Measurements from ENCODE around the gene THAP2. TPM values are rescaled to one million over a fixed set of nuclear protein-coding genes. Genes with fewer than 3 reads are reported as not detected.

The THAP2 gene
- polyA plus RNA-seq, 2 of the 4 experiments (the other 2 are of a cell fraction) = 3.6 to 8.5 TPM

DNA sequence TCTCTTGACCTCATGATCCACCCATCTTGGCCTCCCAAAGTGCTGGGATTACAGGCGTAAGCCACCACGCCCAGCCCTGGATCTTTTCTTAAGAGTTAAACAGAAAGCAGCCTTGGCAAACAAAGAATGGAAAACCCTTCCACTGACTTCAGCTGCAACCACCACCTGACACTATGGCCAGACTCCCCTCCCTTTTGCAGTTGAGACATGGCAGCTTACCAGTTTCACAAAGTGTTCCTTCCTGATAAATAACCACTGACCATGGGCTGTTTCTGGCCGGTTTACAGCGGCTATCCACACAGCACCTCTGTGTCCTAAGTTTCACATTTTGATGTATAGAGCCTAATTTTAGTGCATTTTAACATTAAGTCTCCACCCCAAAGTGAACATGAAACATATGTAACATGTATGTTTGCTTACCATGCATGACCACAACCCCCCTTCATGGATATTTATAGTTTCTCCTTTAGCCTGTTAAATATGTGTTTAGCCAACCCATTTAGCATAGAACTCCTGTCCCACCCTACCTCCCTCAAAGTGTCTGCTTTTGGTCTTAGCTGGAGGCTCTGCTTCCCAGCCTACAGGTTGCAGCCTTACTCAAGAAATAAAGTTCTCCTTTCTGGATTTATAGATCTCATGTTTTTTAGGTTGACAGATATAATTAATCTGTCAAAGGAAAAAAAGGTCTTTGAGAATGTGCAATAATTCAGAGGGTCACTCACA lies 57.8 kb downstream of the THAP2 start:
- CTCF ChIA-PET = interaction anchor here (1.5 kb wide), 1 partner anchor 26 kb away, joined by 5 read pairs; no protein-coding TSS in a partner anchor
- FAIRE-seq = no peak

DNA sequence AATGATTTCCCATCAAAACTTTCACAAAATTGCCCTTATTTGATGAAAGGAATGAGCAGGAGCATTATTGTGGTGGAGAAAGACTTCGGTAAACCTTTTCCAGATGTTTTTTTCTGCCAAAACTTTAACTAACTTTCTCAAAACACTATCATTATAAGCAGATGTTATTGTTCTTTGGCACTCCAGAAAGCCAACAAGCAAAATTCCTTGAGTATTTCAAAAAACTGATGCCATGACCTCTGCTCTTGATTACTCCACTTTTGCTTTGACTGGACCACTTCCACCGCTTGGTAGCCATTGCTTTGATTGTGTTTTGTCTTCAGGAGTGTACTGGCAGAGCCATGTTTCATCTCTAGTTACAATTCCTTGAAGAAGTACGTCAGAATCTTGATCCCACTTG lies 60.9 kb downstream of the THAP2 start:
- H3K4me3 ChIP-seq = no peak overlapping the region
- TF ChIP-seq HOXB5 (CRISPR knock-in tag; IDR thresholded peaks at IDR 0.05) = no peak
- TF ChIP-seq ZSCAN20 (CRISPR knock-in tag; IDR thresholded peaks at IDR 0.05) = no peak
- TF ChIP-seq CBX8 (IDR thresholded peaks at IDR 0.05) = no peak
- TF ChIP-seq, protein P1, sequence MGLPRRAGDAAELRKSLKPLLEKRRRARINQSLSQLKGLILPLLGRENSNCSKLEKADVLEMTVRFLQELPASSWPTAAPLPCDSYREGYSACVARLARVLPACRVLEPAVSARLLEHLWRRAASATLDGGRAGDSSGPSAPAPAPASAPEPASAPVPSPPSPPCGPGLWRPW (IDR thresholded peaks at IDR 0.05) = no peak
- TF ChIP-seq CEBPB (IDR thresholded peaks at IDR 0.05) = no peak
- no peak for TF ChIP-seq MYC (IDR thresholded peaks at IDR 0.05; ENCODE audit: borderline replicate concordance, low read length)
- no peak for TF ChIP-seq NPAS2 (CRISPR knock-in tag; IDR thresholded peaks at IDR 0.05; ENCODE audit: borderline replicate concordance)

More for the DNA sequence above, 57.8 kb downstream of the THAP2 start:
- Histone ChIP-seq H3K4me2 (no peak overlapping the region), H3K27ac (no peak overlapping the region), H3K4me3 (no peak overlapping the region), H3K9me3 (no peaks in the 10 kb centered on the region), H3K4me1 (no peaks in the 10 kb centered on the region)
- POLR2A ChIA-PET = no interaction called here
- 90% methylated on average over 4 of the region's 4 CpGs for WGBS (ENCODE audit: missing lambda C conversion rate)
- no peak for DNase-seq (ENCODE audit: low read depth in 1 of 2, low spot score in 1 of 2)
- no peak for ATAC-seq
- no peak for TF ChIP-seq RFX5 (IDR thresholded peaks at IDR 0.05)
- no peak for TF ChIP-seq JUNB (IDR thresholded peaks at IDR 0.05)
- TF ChIP-seq FOSL2 (IDR thresholded peaks at IDR 0.05) = no peak
- no peak for TF ChIP-seq FOSL2 (CRISPR knock-in tag; IDR thresholded peaks at IDR 0.05)
- TF ChIP-seq ZFP36 (IDR thresholded peaks at IDR 0.05; ENCODE audit: borderline replicate concordance, partially characterized antibody) = no peak
- no peak for TF ChIP-seq MAFK (IDR thresholded peaks at IDR 0.05; ENCODE audit: partially characterized antibody)
- no peak for TF ChIP-seq FOSB (CRISPR knock-in tag; IDR thresholded peaks at IDR 0.05)
- TF ChIP-seq RAD21 (conservative IDR thresholded peaks at IDR 0.05 in 1 of 2, IDR thresholded peaks at IDR 0.05 in 1 of 2) = no peak
- no peak for TF ChIP-seq EP300 (IDR thresholded peaks at IDR 0.05)
- TF ChIP-seq SMC3 (IDR thresholded peaks at IDR 0.05) = no peak
- TF ChIP-seq CBX8 (IDR thresholded peaks at IDR 0.05) = no peak
- no peak for TF ChIP-seq HOXA7 (CRISPR knock-in tag; IDR thresholded peaks at IDR 0.05)
- no peak for TF ChIP-seq ESRRA (IDR thresholded peaks at IDR 0.05; ENCODE audit: borderline replicate concordance, low read length)
- no peak for TF ChIP-seq ZNF302 (CRISPR knock-in tag; IDR thresholded peaks at IDR 0.05)
- no peak for TF ChIP-seq BCL3 (IDR thresholded peaks at IDR 0.05)

GRCh38 chr12:71726548-71726947 lies 62.4 kb downstream of the THAP2 start:
- WGBS (ENCODE audit: missing lambda C conversion rate) = 51% methylated on average over 2 of the region's 2 CpGs
- ChIA-PET POLR2A (no interaction called here), CTCF (interaction anchor here (1.2 to 2.5 kb wide), 2 partner anchors 18 to 21 kb away, joined by 3 to 6 read pairs; no protein-coding TSS in a partner anchor)
- H3K4me3 ChIP-seq = no peak overlapping the region
- DNase-seq (ENCODE audit: low read depth in 1 of 2, low spot score in 1 of 2) = no peak
- no peak for ATAC-seq
- H3K9me3 ChIP-seq = no peaks in the 10 kb centered on the region
- no peak overlapping the region for H3K27ac ChIP-seq
- TF ChIP-seq NR3C1 (IDR thresholded peaks at IDR 0.05) (no peak), EHF (CRISPR knock-in tag; IDR thresholded peaks at IDR 0.05) (no peak), FOSB (CRISPR knock-in tag; IDR thresholded peaks at IDR 0.05) (no peak), CHD2 (IDR thresholded peaks at IDR 0.05; ENCODE audit: low read length, partially characterized antibody) (no peak), TP53 (CRISPR knock-in tag; IDR thresholded peaks at IDR 0.05) (no peak), HOXB5 (CRISPR knock-in tag; IDR thresholded peaks at IDR 0.05) (no peak), RFX5 (IDR thresholded peaks at IDR 0.05) (no peak), FOXS1 (CRISPR knock-in tag; IDR thresholded peaks at IDR 0.05) (no peak), EHMT2 (IDR thresholded peaks at IDR 0.05; ENCODE audit: low read depth) (no peak), CHD4 (IDR thresholded peaks at IDR 0.05; ENCODE audit: borderline replicate concordance) (no peak), CBX2 (IDR thresholded peaks at IDR 0.05; ENCODE audit: borderline replicate concordance, low read depth) (no peak), ZSCAN20 (CRISPR knock-in tag; IDR thresholded peaks at IDR 0.05) (no peak), SMC3 (IDR thresholded peaks at IDR 0.05) (no peak), EP300 (IDR thresholded peaks at IDR 0.05) (no peak)
- TF ChIP-seq, protein P2, sequence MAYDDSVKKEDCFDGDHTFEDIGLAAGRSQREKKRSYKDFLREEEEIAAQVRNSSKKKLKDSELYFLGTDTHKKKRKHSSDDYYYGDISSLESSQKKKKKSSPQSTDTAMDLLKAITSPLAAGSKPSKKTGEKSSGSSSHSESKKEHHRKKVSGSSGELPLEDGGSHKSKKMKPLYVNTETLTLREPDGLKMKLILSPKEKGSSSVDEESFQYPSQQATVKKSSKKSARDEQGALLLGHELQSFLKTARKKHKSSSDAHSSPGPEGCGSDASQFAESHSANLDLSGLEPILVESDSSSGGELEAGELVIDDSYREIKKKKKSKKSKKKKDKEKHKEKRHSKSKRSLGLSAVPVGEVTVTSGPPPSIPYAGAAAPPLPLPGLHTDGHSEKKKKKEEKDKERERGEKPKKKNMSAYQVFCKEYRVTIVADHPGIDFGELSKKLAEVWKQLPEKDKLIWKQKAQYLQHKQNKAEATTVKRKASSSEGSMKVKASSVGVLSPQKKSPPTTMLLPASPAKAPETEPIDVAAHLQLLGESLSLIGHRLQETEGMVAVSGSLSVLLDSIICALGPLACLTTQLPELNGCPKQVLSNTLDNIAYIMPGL (CRISPR knock-in tag; IDR thresholded peaks at IDR 0.05; ENCODE audit: borderline replicate concordance) = no peak
- TF ChIP-seq, protein P3, sequence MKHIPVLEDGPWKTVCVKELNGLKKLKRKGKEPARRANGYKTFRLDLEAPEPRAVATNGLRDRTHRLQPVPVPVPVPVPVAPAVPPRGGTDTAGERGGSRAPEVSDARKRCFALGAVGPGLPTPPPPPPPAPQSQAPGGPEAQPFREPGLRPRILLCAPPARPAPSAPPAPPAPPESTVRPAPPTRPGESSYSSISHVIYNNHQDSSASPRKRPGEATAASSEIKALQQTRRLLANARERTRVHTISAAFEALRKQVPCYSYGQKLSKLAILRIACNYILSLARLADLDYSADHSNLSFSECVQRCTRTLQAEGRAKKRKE (CRISPR knock-in tag; IDR thresholded peaks at IDR 0.05; ENCODE audit: low read depth) = no peak
- H3K4me2 ChIP-seq = no peak overlapping the region
- no peak for FAIRE-seq
- H3K4me1 ChIP-seq = no peaks in the 10 kb centered on the region

More for the DNA sequence above, 60.9 kb downstream of the THAP2 start:
- no peaks in the 10 kb centered on the region for H3K4me1 ChIP-seq
- no peaks in the 10 kb centered on the region for H3K9me3 ChIP-seq
- ChIA-PET POLR2A (no interaction called here), CTCF (interaction anchor here (2.5 kb wide), 1 partner anchor 22 kb away, joined by 6 read pairs; no protein-coding TSS in a partner anchor)
- no peak overlapping the region for H3K4me2 ChIP-seq
- H3K27ac ChIP-seq = no peak overlapping the region
- no peak for FAIRE-seq
- ATAC-seq = no peak
- no peak for DNase-seq (ENCODE audit: low read depth in 1 of 2, low spot score in 1 of 2)
- WGBS (ENCODE audit: missing lambda C conversion rate) = 48% methylated on average over 3 of the region's 3 CpGs
